ENCODE measurements around the gene MACO1. TPM values are rescaled to one million over a fixed set of nuclear protein-coding genes. Genes with fewer than 3 reads are reported as not detected.

MACO1 gene
- total RNA-seq, 1 experiment from 2014 or later, result 17.4 TPM

DNA sequence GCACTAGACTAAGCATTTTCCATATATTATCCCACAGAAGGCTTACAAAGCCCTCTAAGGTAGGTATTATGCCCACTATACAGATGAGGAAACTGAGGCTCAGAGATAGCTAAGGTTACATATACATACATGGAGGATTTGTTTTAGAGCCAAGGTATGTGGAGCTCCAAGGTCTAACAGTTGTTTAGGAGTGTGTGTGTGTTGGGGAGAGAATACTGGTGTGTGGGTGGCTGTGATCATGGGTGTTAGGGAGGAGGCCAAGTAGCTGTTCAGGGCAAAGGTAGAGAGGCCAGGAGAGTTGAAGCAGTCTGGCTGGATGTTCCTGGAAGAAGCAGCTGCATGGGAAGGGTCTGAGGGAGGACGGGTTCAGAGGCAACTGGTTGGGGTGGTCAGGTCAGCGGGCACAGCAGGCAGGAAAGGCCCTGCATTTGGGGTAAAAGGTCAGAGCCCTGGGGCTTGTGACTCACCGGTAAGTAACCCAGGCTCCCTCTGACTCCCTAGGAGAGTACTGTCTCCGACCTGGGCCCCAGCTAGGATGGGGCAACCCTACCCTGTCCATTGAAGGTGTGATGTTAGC is 107.6 kb downstream of the MACO1 start:
- Mint-ChIP-seq H3K4me1 (ENCODE audit: insufficient read depth, unreplicated experiment) (peaks cover 7% of the 10 kb centered on the region), H3K36me3 (ENCODE audit: insufficient read depth, unreplicated experiment) (no peaks in the 10 kb centered on the region), H3K9me3 (ENCODE audit: unreplicated experiment) (no peaks in the 10 kb centered on the region), H3K4me3 (ENCODE audit: unreplicated experiment) (no peak overlapping the region), H3K27ac (ENCODE audit: low read depth, unreplicated experiment) (no peak overlapping the region), H3K27me3 (ENCODE audit: insufficient read depth, unreplicated experiment) (no peaks in the 10 kb centered on the region)
- BruUV-seq (replicated peaks), result no TSS peak
- peak; percentile 54 for DNase-seq (ENCODE audit: unreplicated experiment)
- TF ChIP-seq, protein P1, sequence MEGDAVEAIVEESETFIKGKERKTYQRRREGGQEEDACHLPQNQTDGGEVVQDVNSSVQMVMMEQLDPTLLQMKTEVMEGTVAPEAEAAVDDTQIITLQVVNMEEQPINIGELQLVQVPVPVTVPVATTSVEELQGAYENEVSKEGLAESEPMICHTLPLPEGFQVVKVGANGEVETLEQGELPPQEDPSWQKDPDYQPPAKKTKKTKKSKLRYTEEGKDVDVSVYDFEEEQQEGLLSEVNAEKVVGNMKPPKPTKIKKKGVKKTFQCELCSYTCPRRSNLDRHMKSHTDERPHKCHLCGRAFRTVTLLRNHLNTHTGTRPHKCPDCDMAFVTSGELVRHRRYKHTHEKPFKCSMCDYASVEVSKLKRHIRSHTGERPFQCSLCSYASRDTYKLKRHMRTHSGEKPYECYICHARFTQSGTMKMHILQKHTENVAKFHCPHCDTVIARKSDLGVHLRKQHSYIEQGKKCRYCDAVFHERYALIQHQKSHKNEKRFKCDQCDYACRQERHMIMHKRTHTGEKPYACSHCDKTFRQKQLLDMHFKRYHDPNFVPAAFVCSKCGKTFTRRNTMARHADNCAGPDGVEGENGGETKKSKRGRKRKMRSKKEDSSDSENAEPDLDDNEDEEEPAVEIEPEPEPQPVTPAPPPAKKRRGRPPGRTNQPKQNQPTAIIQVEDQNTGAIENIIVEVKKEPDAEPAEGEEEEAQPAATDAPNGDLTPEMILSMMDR (IDR thresholded peaks at IDR 0.05; ENCODE audit: unreplicated experiment), result no peak
- CTCF ChIA-PET, result interaction anchor here (0.5 to 2.3 kb wide), 5 partner anchors 19 to 461 kb away, joined by 3 to 6 read pairs (median 3); partner anchors contain the start of gene MTFR1L
- intact Hi-C loops (cut with micrococcal nuclease), result no loop called here
- POLR2A ChIA-PET, result interaction anchor here (0.6 to 1.1 kb wide), 3 partner anchors 13 to 174 kb away, joined by 3 to 4 read pairs (median 3); no protein-coding TSS in a partner anchor

DNA sequence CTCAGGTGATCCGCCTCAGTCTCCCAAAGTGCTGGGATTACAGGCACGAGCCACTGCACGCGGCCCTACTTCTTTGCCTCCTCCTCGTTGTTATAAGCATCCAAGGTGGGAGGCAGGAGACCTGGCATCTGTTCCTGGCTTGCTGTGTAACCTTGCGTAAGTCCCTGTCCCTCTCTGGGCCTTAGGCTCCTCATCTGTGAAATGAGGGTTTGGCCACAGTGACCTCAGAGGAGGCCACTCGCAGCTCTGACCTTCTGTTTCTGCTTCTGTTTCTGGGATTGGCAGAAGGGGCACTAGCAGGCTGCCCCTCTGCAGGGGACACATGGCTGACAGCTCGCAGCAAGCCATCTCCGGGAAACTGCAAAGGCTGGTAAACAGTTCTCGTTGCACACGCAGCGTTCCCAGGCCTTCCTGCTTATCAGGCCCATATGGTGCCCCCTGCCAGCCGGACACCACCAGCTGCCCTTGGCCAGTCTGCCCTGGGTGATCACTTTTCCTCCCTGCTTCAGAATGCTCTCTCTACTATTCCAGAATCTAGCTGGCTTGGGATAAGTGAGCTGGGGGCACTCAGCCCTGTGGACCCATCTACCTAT is 110.1 kb downstream of the MACO1 start:
- ChIA-PET POLR2A (no interaction called here), CTCF (interaction anchor here (0.5 to 1.0 kb wide), 4 partner anchors 20 to 475 kb away, joined by 3 to 5 read pairs (median 4); no protein-coding TSS in a partner anchor)
- H3K36me3 Mint-ChIP-seq (ENCODE audit: insufficient read depth, unreplicated experiment), result no peaks in the 10 kb centered on the region
- peaks cover 13% of the 10 kb centered on the region for H3K4me1 Mint-ChIP-seq (ENCODE audit: insufficient read depth, unreplicated experiment)
- no peak for DNase-seq (ENCODE audit: unreplicated experiment)
- intact Hi-C loops (cut with micrococcal nuclease), result no loop called here
- no peaks in the 10 kb centered on the region for H3K9me3 Mint-ChIP-seq (ENCODE audit: unreplicated experiment)
- H3K4me3 Mint-ChIP-seq (ENCODE audit: unreplicated experiment), result no peak overlapping the region
- H3K27me3 Mint-ChIP-seq (ENCODE audit: insufficient read depth, unreplicated experiment), result no peaks in the 10 kb centered on the region
- no TSS peak for BruUV-seq (replicated peaks)
- TF ChIP-seq, protein P1 (IDR thresholded peaks at IDR 0.05; ENCODE audit: unreplicated experiment), result no peak
- H3K27ac Mint-ChIP-seq (ENCODE audit: low read depth, unreplicated experiment), result no peak overlapping the region

DNA sequence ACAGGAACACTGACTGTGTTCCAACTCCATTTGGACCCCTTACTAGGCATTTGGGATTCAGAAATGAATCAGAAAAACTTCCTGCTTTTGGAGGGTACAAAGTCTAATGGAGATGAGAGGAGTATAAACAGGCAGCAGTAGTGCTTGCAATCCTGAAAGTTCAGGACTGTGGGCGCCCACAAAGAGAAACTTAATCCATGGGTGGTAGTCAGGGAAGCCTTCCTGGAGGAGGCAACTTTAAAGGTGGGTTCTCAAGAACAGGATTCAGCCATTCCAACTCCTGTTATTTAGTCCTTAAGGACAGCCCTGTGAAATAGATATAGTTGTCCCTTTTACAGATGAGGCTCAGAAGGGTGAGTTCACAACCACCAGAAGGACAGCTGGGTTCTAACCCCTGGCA is 110.7 kb downstream of the MACO1 start:
- ChIA-PET CTCF (no interaction called here), POLR2A (no interaction called here)
- TF ChIP-seq, protein P1 (IDR thresholded peaks at IDR 0.05; ENCODE audit: unreplicated experiment), result no peak
- no TSS peak for BruUV-seq (replicated peaks)
- no peaks in the 10 kb centered on the region for H3K36me3 Mint-ChIP-seq (ENCODE audit: insufficient read depth, unreplicated experiment)
- intact Hi-C loops (cut with micrococcal nuclease), result no loop called here
- no peak overlapping the region for H3K4me3 Mint-ChIP-seq (ENCODE audit: unreplicated experiment)
- H3K27ac Mint-ChIP-seq (ENCODE audit: low read depth, unreplicated experiment), result no peak overlapping the region
- no peak for DNase-seq (ENCODE audit: unreplicated experiment)
- H3K4me1 Mint-ChIP-seq (ENCODE audit: insufficient read depth, unreplicated experiment), result peaks cover 13% of the 10 kb centered on the region
- no peaks in the 10 kb centered on the region for H3K27me3 Mint-ChIP-seq (ENCODE audit: insufficient read depth, unreplicated experiment)
- no peaks in the 10 kb centered on the region for H3K9me3 Mint-ChIP-seq (ENCODE audit: unreplicated experiment)

DNA sequence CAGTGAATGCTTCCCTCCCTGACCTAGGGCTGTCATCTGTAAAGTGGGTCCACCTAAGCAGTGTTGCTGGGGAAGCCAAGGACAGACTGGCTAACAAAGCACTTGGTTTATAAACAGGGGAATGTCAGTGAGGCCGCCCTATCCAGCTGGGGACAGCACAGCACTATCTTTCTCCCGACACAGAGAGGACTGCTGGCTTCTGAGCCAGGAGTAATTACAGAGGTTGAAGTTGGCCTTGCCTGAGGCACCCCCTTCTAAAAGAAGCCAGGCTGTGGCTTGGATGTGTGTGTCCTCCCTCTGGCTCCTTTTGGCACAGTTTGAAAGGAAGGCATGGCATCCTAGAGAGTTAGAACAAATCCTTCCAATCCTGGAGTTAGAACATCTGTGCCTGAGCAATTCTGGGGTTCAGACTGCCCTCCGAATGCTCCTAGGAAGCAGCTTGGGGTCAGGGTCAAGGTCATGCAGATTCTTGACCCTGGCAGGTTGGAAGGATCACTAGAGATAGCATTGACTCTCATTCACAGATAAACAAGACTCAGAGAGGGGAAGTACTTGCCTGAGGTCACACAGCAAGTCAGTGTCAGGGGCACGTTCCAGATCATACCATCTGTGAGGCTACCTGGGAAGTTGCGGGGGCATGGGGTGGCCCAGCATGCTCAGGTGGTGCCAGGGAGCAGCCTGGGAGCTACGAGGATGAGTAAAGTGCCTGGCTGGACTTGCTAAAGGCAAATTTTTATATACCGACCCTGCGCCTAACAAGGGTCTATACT is 111.4 kb downstream of the MACO1 start:
- BruUV-seq (replicated peaks), result no TSS peak
- Mint-ChIP-seq H3K27me3 (ENCODE audit: insufficient read depth, unreplicated experiment) (no peaks in the 10 kb centered on the region), H3K4me3 (ENCODE audit: unreplicated experiment) (no peak overlapping the region), H3K27ac (ENCODE audit: low read depth, unreplicated experiment) (no peak overlapping the region), H3K9me3 (ENCODE audit: unreplicated experiment) (no peaks in the 10 kb centered on the region), H3K4me1 (ENCODE audit: insufficient read depth, unreplicated experiment) (peaks cover 18% of the 10 kb centered on the region), H3K36me3 (ENCODE audit: insufficient read depth, unreplicated experiment) (no peaks in the 10 kb centered on the region)
- intact Hi-C loops (cut with micrococcal nuclease), result no loop called here
- DNase-seq (ENCODE audit: unreplicated experiment), result no peak
- ChIA-PET CTCF (interaction anchor here (1.0 to 1.1 kb wide), 2 partner anchors 21 to 27 kb away, joined by 3 to 5 read pairs; no protein-coding TSS in a partner anchor), POLR2A (interaction anchor here (0.5 to 1.8 kb wide), 3 partner anchors 27 to 82 kb away, joined by 3 to 8 read pairs (median 4); no protein-coding TSS in a partner anchor)
- TF ChIP-seq, protein P1 (IDR thresholded peaks at IDR 0.05; ENCODE audit: unreplicated experiment), result no peak
